Mesendoderm (in vitro differentiated cells): ENCODE data around the gene ADAMTS5.

Experiments used
- DNase-seq: peaks from one replicate; pipeline ENCODE4 v3.0.0; 2013
- H2AK5ac ChIP-seq: 2 replicates; pipeline ENCODE4 v1.6.1; 2013; ENCODE audit warnings: low read length, inconsistent platforms
- H2BK120ac ChIP-seq: 2 replicates; pipeline ENCODE4 v1.6.1; 2013; ENCODE audit warnings: low read depth, mild to moderate bottlenecking, low read length, moderate library complexity, mixed read lengths
- H2BK15ac ChIP-seq: replicated peaks from 2 replicates; pipeline ENCODE4 v1.6.1; 2013; ENCODE audit warnings: low read depth, mild to moderate bottlenecking, moderate library complexity
- H2BK5ac ChIP-seq: 2 replicates; pipeline ENCODE4 v1.6.1; 2013; ENCODE audit warnings: low read length, inconsistent platforms
- H3K18ac ChIP-seq: 2 replicates; pipeline ENCODE4 v1.6.1; 2013; ENCODE audit warnings: mild to moderate bottlenecking, low read length, mixed read lengths
- H3K23ac ChIP-seq: one replicate; pipeline ENCODE4 v1.6.1; 2013; ENCODE audit warnings: low read length
- H3K27ac ChIP-seq: 2 replicates; pipeline ENCODE4 v1.5.1; 2013; ENCODE audit warnings: low read depth, mild to moderate bottlenecking, inconsistent platforms, low read length, moderate library complexity
- H3K27me3 ChIP-seq: 2 replicates; pipeline ENCODE4 v1.6.1; 2013; ENCODE audit warnings: low read length, control low read depth, mild to moderate bottlenecking, inconsistent platforms; ENCODE audit not compliant: insufficient read depth, poor library complexity
- H3K36me3 ChIP-seq: 2 replicates; pipeline ENCODE4 v1.6.1; 2013; ENCODE audit warnings: low read length, inconsistent platforms; ENCODE audit not compliant: control insufficient read depth, insufficient read depth
- H3K4ac ChIP-seq: one replicate; pipeline ENCODE4 v1.6.1; 2013; ENCODE audit warnings: low read depth, mild to moderate bottlenecking, low read length, moderate library complexity
- H3K4me1 ChIP-seq: 2 replicates; pipeline ENCODE4 v1.6.1; 2013; ENCODE audit warnings: low read depth, low read length, inconsistent platforms; ENCODE audit not compliant: control insufficient read depth
- H3K4me2 ChIP-seq: 2 replicates; pipeline ENCODE4 v1.6.1; 2013; ENCODE audit warnings: low read length
- H3K4me3 ChIP-seq: 2 replicates; pipeline ENCODE4 v1.5.1; 2013; ENCODE audit warnings: mild to moderate bottlenecking, low read length
- H3K56ac ChIP-seq: one replicate; pipeline ENCODE4 v1.6.1; 2013; ENCODE audit warnings: low read length
- H3K79me1 ChIP-seq: 2 replicates; pipeline ENCODE4 v1.6.1; 2013; ENCODE audit warnings: low read length, inconsistent platforms
- H3K79me2 ChIP-seq: 2 replicates; pipeline ENCODE4 v1.6.1; 2013; ENCODE audit warnings: mild to moderate bottlenecking, low read length; ENCODE audit not compliant: control insufficient read depth, insufficient read depth
- H3K9ac ChIP-seq: 2 replicates; pipeline ENCODE4 v1.6.1; 2013; ENCODE audit warnings: low read length, inconsistent platforms
- H4K5ac ChIP-seq: one replicate; pipeline ENCODE4 v1.6.1; 2013; ENCODE audit warnings: low read length
- H4K8ac ChIP-seq: one replicate; pipeline ENCODE4 v1.6.1; 2013; ENCODE audit warnings: low read depth, mild to moderate bottlenecking, control low read depth, low read length, moderate library complexity
- WGBS: extraction: QIAGEN DNeasy Blood & Tissue Kit; methylation state at CpG from one replicate; pipeline ENCODE4 v1.1.7; 2013; ENCODE audit warnings: low lambda C conversion rate, missing lambda C conversion rate; ENCODE audit not compliant: insufficient coverage; ENCODE audit errors: extremely low coverage; 5-methylcytosine and 5-hydroxymethylcytosine counted together

Gene ADAMTS5

DNA sequence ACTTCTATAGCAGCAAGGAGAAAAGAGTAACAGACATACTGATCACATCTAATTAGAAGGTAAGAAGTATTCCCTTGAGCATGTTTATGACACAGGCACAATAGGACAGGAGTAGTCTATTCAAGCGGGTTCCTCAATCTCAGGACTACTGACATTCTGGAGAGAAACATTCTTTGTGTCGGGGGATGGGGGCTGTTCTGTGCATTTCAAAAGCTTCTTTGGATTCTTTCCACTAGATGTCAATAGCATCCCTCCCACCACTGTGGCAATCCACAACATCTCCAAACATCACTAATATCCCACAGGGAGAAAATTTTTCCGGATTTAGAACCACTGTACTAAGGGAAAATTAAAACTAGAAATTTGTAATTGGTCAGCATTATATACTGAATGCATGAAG is 56.9 kb downstream of the ADAMTS5 start:
- WGBS, result no CpG with 5 or more reads among the region's 3 CpGs

GRCh38 chr21:26900980-26901379 is 65.9 kb downstream of the ADAMTS5 start:
- Histone ChIP-seq H2BK15ac (no peak overlapping the region), H3K79me2 (no peaks in the 10 kb centered on the region), H3K79me1 (no peaks in the 10 kb centered on the region), H3K27ac (no peak overlapping the region), H2BK5ac (no peak overlapping the region), H4K5ac (no peak overlapping the region), H3K4me1 (no peaks in the 10 kb centered on the region), H3K4ac (no peak overlapping the region), H3K27me3 (no peaks in the 10 kb centered on the region), H3K56ac (no peak overlapping the region), H4K8ac (no peak overlapping the region), H3K18ac (no peak overlapping the region), H2AK5ac (no peak overlapping the region), H3K23ac (no peak overlapping the region), H3K4me2 (no peak overlapping the region), H3K36me3 (no peaks in the 10 kb centered on the region), H2BK120ac (no peak overlapping the region), H3K4me3 (no peak overlapping the region), H3K9ac (no peak overlapping the region)
- DNase-seq, result no peak
- WGBS, result no CpG with 5 or more reads among the region's 4 CpGs

More for the DNA sequence above, 56.9 kb downstream of the ADAMTS5 start:
- peaks cover 3% of the 10 kb centered on the region for H3K4me1 ChIP-seq
- H3K4ac ChIP-seq, result no peak overlapping the region
- H3K79me1 ChIP-seq, result no peaks in the 10 kb centered on the region
- peak overlapping the region; percentile 35 for H2BK120ac ChIP-seq
- peak overlapping the region; percentile 11 for H2BK5ac ChIP-seq
- peak overlapping the region; percentile 29 for H3K56ac ChIP-seq
- no peak overlapping the region for H3K23ac ChIP-seq
- no peaks in the 10 kb centered on the region for H3K36me3 ChIP-seq
- no peaks in the 10 kb centered on the region for H3K27me3 ChIP-seq
- no peaks in the 10 kb centered on the region for H3K79me2 ChIP-seq
- no peak overlapping the region for H3K4me3 ChIP-seq
- no peak overlapping the region for H2BK15ac ChIP-seq
- DNase-seq, result peak; percentile 92
- H3K18ac ChIP-seq, result no peak overlapping the region
- H2AK5ac ChIP-seq, result no peak overlapping the region
- no peak overlapping the region for H3K4me2 ChIP-seq
- H3K9ac ChIP-seq, result no peak overlapping the region
- no peak overlapping the region for H3K27ac ChIP-seq
- H4K8ac ChIP-seq, result no peak overlapping the region
- no peak overlapping the region for H4K5ac ChIP-seq

DNA sequence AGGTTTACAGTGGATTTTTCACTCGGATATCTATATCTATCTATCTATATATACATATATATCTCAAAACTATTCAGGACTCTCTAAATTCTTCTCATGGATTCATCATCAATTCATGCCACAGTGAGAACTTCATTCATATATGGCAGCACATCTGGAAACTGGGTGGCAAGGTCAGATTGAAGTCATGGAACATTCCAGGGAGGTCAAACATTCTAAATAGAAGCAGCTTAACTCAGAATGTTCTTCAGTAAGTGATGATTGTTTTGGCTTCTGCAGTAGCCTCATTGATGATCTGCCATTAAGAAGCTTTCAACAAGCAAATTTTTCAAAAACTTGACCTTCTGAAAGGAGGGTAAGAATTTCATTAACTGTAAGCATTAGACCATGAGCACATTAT is 74.7 kb downstream of the ADAMTS5 start:
- no peak for DNase-seq

GRCh38 chr21:26888931-26889330 is 78.0 kb downstream of the ADAMTS5 start:
- Histone ChIP-seq H2BK15ac (no peak overlapping the region), H2BK5ac (no peak overlapping the region), H3K4me1 (no peaks in the 10 kb centered on the region), H3K27ac (no peak overlapping the region), H4K5ac (no peak overlapping the region), H3K23ac (no peak overlapping the region), H3K18ac (no peak overlapping the region), H3K9ac (no peak overlapping the region), H3K4me3 (no peak overlapping the region), H3K27me3 (no peaks in the 10 kb centered on the region), H3K4ac (no peak overlapping the region), H4K8ac (peak overlapping the region; percentile 56), H3K79me2 (no peaks in the 10 kb centered on the region), H3K79me1 (no peaks in the 10 kb centered on the region), H3K56ac (no peak overlapping the region), H2AK5ac (no peak overlapping the region), H2BK120ac (no peak overlapping the region), H3K36me3 (no peaks in the 10 kb centered on the region), H3K4me2 (no peak overlapping the region)
- WGBS, result 100% methylated on average over 1 of the region's 5 CpGs
- no peak for DNase-seq

More for the DNA sequence above, 74.7 kb downstream of the ADAMTS5 start:
- no peaks in the 10 kb centered on the region for H3K79me2 ChIP-seq
- no peak overlapping the region for H3K56ac ChIP-seq
- H3K23ac ChIP-seq, result no peak overlapping the region
- H3K4me1 ChIP-seq, result no peaks in the 10 kb centered on the region
- H3K36me3 ChIP-seq, result no peaks in the 10 kb centered on the region
- no peak overlapping the region for H3K4me2 ChIP-seq
- no peak overlapping the region for H2AK5ac ChIP-seq
- no CpG with 5 or more reads among the region's 1 CpG for WGBS
- no peak overlapping the region for H2BK120ac ChIP-seq
- no peak overlapping the region for H3K4ac ChIP-seq
- no peak overlapping the region for H3K9ac ChIP-seq
- H3K79me1 ChIP-seq, result no peaks in the 10 kb centered on the region
- no peak overlapping the region for H2BK15ac ChIP-seq
- H3K4me3 ChIP-seq, result no peak overlapping the region
- H4K5ac ChIP-seq, result no peak overlapping the region
- no peak overlapping the region for H3K18ac ChIP-seq
- H3K27me3 ChIP-seq, result no peaks in the 10 kb centered on the region
- no peak overlapping the region for H2BK5ac ChIP-seq
- H3K27ac ChIP-seq, result no peak overlapping the region
- no peak overlapping the region for H4K8ac ChIP-seq

DNA sequence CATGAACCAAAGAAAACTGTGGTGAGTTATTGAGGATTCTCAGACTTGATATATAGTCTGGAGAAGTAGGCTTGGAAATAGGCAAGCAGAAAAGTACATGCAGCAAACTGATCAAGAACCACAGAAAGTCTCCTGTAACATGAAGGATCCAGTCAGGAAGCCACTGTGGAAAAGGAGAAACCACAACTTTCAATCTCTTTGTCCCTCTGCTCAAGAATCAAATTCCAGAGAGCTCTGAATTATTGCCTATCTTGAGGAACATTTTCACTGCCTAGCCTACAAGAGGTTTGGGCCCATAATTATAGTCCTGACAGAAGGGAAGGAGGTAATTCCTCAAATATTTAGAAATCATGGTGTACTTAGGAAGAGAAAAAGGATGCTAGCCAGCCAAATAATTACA is 78.6 kb downstream of the ADAMTS5 start:
- Histone ChIP-seq H4K5ac (no peak overlapping the region), H3K56ac (no peak overlapping the region), H3K4me3 (no peak overlapping the region), H3K4me1 (no peaks in the 10 kb centered on the region), H3K27ac (no peak overlapping the region), H3K36me3 (no peaks in the 10 kb centered on the region), H3K23ac (no peak overlapping the region), H2BK5ac (no peak overlapping the region), H3K79me1 (no peaks in the 10 kb centered on the region), H4K8ac (no peak overlapping the region), H2BK120ac (no peak overlapping the region), H3K18ac (no peak overlapping the region), H3K27me3 (no peaks in the 10 kb centered on the region), H2BK15ac (no peak overlapping the region), H3K4me2 (no peak overlapping the region), H2AK5ac (no peak overlapping the region), H3K79me2 (no peaks in the 10 kb centered on the region), H3K4ac (no peak overlapping the region), H3K9ac (no peak overlapping the region)
- no peak for DNase-seq

GRCh38 chr21:26887251-26887650 is 79.6 kb downstream of the ADAMTS5 start:
- Histone ChIP-seq H2BK120ac (no peak overlapping the region), H2BK15ac (no peak overlapping the region), H2AK5ac (no peak overlapping the region), H4K8ac (no peak overlapping the region), H4K5ac (no peak overlapping the region), H3K79me2 (no peaks in the 10 kb centered on the region), H3K56ac (no peak overlapping the region), H3K27ac (no peak overlapping the region), H3K4me2 (no peak overlapping the region), H3K23ac (no peak overlapping the region), H3K27me3 (no peaks in the 10 kb centered on the region), H3K79me1 (no peaks in the 10 kb centered on the region), H2BK5ac (no peak overlapping the region), H3K36me3 (no peaks in the 10 kb centered on the region), H3K9ac (no peak overlapping the region), H3K4me1 (no peaks in the 10 kb centered on the region), H3K4ac (no peak overlapping the region), H3K4me3 (no peak overlapping the region), H3K18ac (no peak overlapping the region)
- peak; percentile 29 for DNase-seq
- no CpG with 5 or more reads among the region's 3 CpGs for WGBS
